HT-29 (cell line): ENCODE data around the gene DSCAML1. TPM values are rescaled to one million over a fixed set of nuclear protein-coding genes. Genes with fewer than 3 reads are reported as not detected.
"Not testable (repeated sequence)": the region's sequence is repeated elsewhere in the genome, so short reads cannot be mapped to it uniquely, and the experiment has no call there.

ENCODE experiments used
- DNase-seq: peaks from one replicate; pipeline ENCODE4 v3.0.0-alpha.2; 2015; ENCODE audit warnings: low spot score
- total RNA-seq: library from RNA; depleted of rRNA; stranded (reverse); fragments of >200 nt; shearing (Covaris generic); gene quantifications from 2 replicates; pipeline ENCODE4 v1.2.3, GENCODE V29; 2014

Gene DSCAML1
- total RNA-seq, 1 experiment from 2014 or later = not detected

GRCh38 chr11:117794772-117795629, 2.0 kb downstream of the DSCAML1 start:
- no peak for DNase-seq

- no peak for DNase-seq
Observed at GRCh38 chr11:117794135-117794534, 2.9 kb downstream of the DSCAML1 start.

- no peak for DNase-seq
Observed at GRCh38 chr11:117793583-117793982, 3.4 kb downstream of the DSCAML1 start.

GRCh38 chr11:117792992-117793391, 4.0 kb downstream of the DSCAML1 start:
- DNase-seq = no peak

GRCh38 chr11:117792241-117792640, 4.8 kb downstream of the DSCAML1 start:
- DNase-seq = no peak

GRCh38 chr11:117790279-117790678, 6.7 kb downstream of the DSCAML1 start:
- no peak for DNase-seq

- no peak for DNase-seq
Observed at GRCh38 chr11:117789241-117789640, 7.8 kb downstream of the DSCAML1 start.

- no peak for DNase-seq
Observed at GRCh38 chr11:117786135-117786870, 10.7 kb downstream of the DSCAML1 start.

GRCh38 chr11:117782101-117782500, 14.9 kb downstream of the DSCAML1 start:
- no peak for DNase-seq

- DNase-seq = no peak
Observed at GRCh38 chr11:117781627-117782026, 15.4 kb downstream of the DSCAML1 start.

GRCh38 chr11:117780456-117780855, 16.6 kb downstream of the DSCAML1 start:
- DNase-seq = no peak

- no peak for DNase-seq
Observed at GRCh38 chr11:117774553-117774952, 22.5 kb downstream of the DSCAML1 start.

GRCh38 chr11:117772360-117772759, 24.7 kb downstream of the DSCAML1 start:
- DNase-seq = no peak

GRCh38 chr11:117771841-117772240, 25.2 kb downstream of the DSCAML1 start:
- no peak for DNase-seq

GRCh38 chr11:117771197-117771596, 25.8 kb downstream of the DSCAML1 start:
- DNase-seq = no peak

- DNase-seq = no peak
Observed at GRCh38 chr11:117770061-117770460, 27.0 kb downstream of the DSCAML1 start.

GRCh38 chr11:117769533-117769932, 27.5 kb downstream of the DSCAML1 start:
- DNase-seq = no peak

GRCh38 chr11:117768506-117768905, 28.5 kb downstream of the DSCAML1 start:
- DNase-seq = no peak

- DNase-seq = no peak
Observed at GRCh38 chr11:117767071-117767470, 29.9 kb downstream of the DSCAML1 start.

- no peak for DNase-seq
Observed at GRCh38 chr11:117766576-117766975, 30.4 kb downstream of the DSCAML1 start.

- no peak for DNase-seq
Observed at GRCh38 chr11:117766026-117766425, 31.0 kb downstream of the DSCAML1 start.

- no peak for DNase-seq
Observed at GRCh38 chr11:117765068-117765467, 31.9 kb downstream of the DSCAML1 start.

- not testable (repeated sequence) for DNase-seq
Observed at GRCh38 chr11:117763465-117763864, 33.6 kb downstream of the DSCAML1 start.
